ENCODE data around the gene TMEM218. TPM values are rescaled to one million over a fixed set of nuclear protein-coding genes. Genes with fewer than 3 reads are reported as not detected.

TMEM218 gene
- total and polyA plus RNA-seq, 2 of the 8 experiments (the other 6 are each of a cell fraction or from before 2014, with no cell fraction given), result 17.0 to 33.5 TPM

DNA sequence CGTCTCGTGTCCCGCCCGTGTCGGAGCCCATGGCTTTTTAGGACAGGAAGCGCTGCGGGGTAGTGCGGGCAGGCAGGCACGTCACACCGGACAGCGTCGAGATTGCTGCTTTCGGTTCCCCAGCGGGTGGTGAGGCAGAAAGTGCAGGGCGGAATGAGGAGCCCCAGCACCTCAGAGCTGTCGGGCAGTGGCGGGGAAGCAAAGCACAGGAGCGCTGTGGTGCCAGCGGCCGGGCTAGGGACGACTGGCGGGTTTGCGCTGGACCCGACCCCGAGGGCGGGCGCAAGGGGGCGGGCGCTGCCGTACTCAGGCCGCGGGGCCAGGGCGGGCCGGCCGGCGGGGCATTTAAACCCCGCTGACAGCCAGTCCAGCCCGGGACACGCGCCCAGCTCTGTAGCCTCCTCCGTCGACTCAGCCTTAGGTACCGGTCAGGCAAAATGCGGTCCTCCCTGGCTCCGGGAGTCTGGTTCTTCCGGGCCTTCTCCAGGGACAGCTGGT lies 48.4 kb downstream of the TMEM218 start, which contains the start of gene SLC37A2:
TSS of gene SLC37A2 (plus strand) at position 375 of the 498 bp plus-strand sequence. CDS start at position 438, 63 bp downstream.
- Histone ChIP-seq H4K91ac (replicated peaks; ENCODE audit: insufficient read length, low read length) (peak within 1 kb of the TSS; percentile 39), H2AFZ (ENCODE audit: low read length) (peak within 1 kb of the TSS; percentile 89), H3K56ac (replicated peaks; ENCODE audit: insufficient read length, low read depth, low read length) (peak within 1 kb of the TSS; percentile 9), H3K18ac (ENCODE audit: extremely low read depth, low read length) (peak within 1 kb of the TSS; percentile 43; the same call in 1 of the 2 replicates), H3K36me3 (ENCODE audit: control insufficient read depth in 2 of 4, insufficient read depth in 4 of 4, low read length in 3 of 4) (no peaks in the 10 kb centered on the region), H4K5ac (ENCODE audit: insufficient read length, low read depth, low read length) (no peak within 1 kb of the TSS), H2BK15ac (ENCODE audit: low read length) (no peak within 1 kb of the TSS), H4K20me1 (replicated peaks in 1 of 2; ENCODE audit: control insufficient read depth in 1 of 2, insufficient read depth in 2 of 2, low read length in 2 of 2) (no peaks in the 10 kb centered on the region), H3K4me2 (ENCODE audit: insufficient read depth in 1 of 2, low read depth in 2 of 2, low read length in 2 of 2) (peak within 1 kb of the TSS; percentile 70 to 91), H3K4me1 (replicated peaks in 1 of 4; ENCODE audit: control insufficient read depth in 3 of 4, insufficient read depth in 4 of 4, low read length in 3 of 4) (peaks cover 0 to 2% (median 0%) of the 10 kb centered on the region in 4 experiments; a peak in 2 of 7 replicates), H2BK5ac (ENCODE audit: low read depth, low read length) (no peak within 1 kb of the TSS; the same call in 1 of the 2 replicates), H3K27ac (ENCODE audit: low read depth, low read length) (no peak within 1 kb of the TSS), H3K4me3 (ENCODE audit: extremely low read depth in 1 of 4, insufficient read depth in 2 of 4, low read depth in 3 of 4, low read length in 4 of 4) (peak within 1 kb of the TSS; percentile 60 to 78 (median 75)), H2AK5ac (ENCODE audit: low read depth, low read length) (no peak within 1 kb of the TSS), H3K27me3 (replicated peaks in 1 of 4; ENCODE audit: control insufficient read depth in 3 of 4, extremely low read depth in 1 of 4, insufficient read depth in 3 of 4, low read length in 3 of 4) (peaks cover 1 to 29% (median 24%) of the 10 kb centered on the region in 4 experiments), H3K79me2 (ENCODE audit: control insufficient read depth in 1 of 2, insufficient read depth in 2 of 2, low read length in 2 of 2) (no peaks in the 10 kb centered on the region), H3K23ac (ENCODE audit: insufficient read length) (no peak within 1 kb of the TSS), H3K23me2 (ENCODE audit: low read depth, low read length) (peaks cover 11% of the 10 kb centered on the region), H3K9me3 (ENCODE audit: insufficient read depth in 2 of 2, low read depth in 1 of 2, low read length in 1 of 2) (no peaks in the 10 kb centered on the region), H3K79me1 (ENCODE audit: low read depth, low read length) (no peaks in the 10 kb centered on the region), H3K4ac (replicated peaks; ENCODE audit: insufficient read length, low read depth, low read length) (peak within 1 kb of the TSS; percentile 88), H2BK120ac (replicated peaks; ENCODE audit: low read depth, low read length) (no peak within 1 kb of the TSS), H2BK20ac (ENCODE audit: low read length) (no peak within 1 kb of the TSS), H3K14ac (ENCODE audit: insufficient read length) (no peak within 1 kb of the TSS), H2BK12ac (ENCODE audit: low read depth, low read length) (no peak within 1 kb of the TSS), H4K8ac (ENCODE audit: extremely low read depth, insufficient read depth, low read length) (peak within 1 kb of the TSS; percentile 57), H3K9ac (replicated peaks in 1 of 4; ENCODE audit: extremely low read depth in 1 of 4, low read depth in 3 of 4, low read length in 3 of 4) (peak within 1 kb of the TSS in 1 of 4 experiments; percentile 36; a peak in 2 of 7 replicates)
- POLR2A ChIA-PET (ENCODE audit: partially characterized antibody), result interaction anchor here (1.4 to 1.5 kb wide), 2 partner anchors 19 to 109 kb away, joined by 3 read pairs; partner anchors contain the start of gene CCDC15
- CTCF ChIA-PET (ENCODE audit: partially characterized antibody), result interaction anchor here (0.8 to 2.9 kb wide), 14 partner anchors 10 to 361 kb away, joined by 3 to 13 read pairs (median 3); partner anchors contain the start of gene HEPACAM
- WGBS, 2 experiments (ENCODE audit: extremely low coverage in 1 of 2, insufficient coverage in 1 of 2, insufficient read length in 1 of 2, insufficient replicate concordance in 2 of 2, low coverage in 1 of 2, low lambda C conversion rate in 2 of 2, missing lambda C conversion rate in 1 of 2), result 4% methylated on average over 22 of the region's 46 CpGs; no CpG with 5 or more reads in 1 of the 2 experiments
- FAIRE-seq (no peak), DNase-seq (ENCODE audit: low read depth in 1 of 2, low spot score in 2 of 2) (no peak)
- TF ChIP-seq FOSL1 (IDR thresholded peaks at IDR 0.05; ENCODE audit: insufficient read depth, low read depth, low read length) (no peak), RNF2 (IDR thresholded peaks at IDR 0.05; ENCODE audit: borderline replicate concordance, low read depth, low read length, missing control alignments, poor library complexity, severe bottlenecking) (no peak), ZNF274 (IDR thresholded peaks at IDR 0.05; ENCODE audit: borderline replicate concordance, extremely low read depth, low read length) (no peak), RXRA (IDR thresholded peaks at IDR 0.05; ENCODE audit: insufficient read depth, low read depth, low read length) (no peak), SP4 (IDR thresholded peaks at IDR 0.05; ENCODE audit: low read length) (no peak), SP1 (IDR thresholded peaks at IDR 0.05; ENCODE audit: low read depth, low read length) (no peak), BRCA1 (IDR thresholded peaks at IDR 0.05; ENCODE audit: low read depth, low read length) (no peak), TAF1 (IDR thresholded peaks at IDR 0.05; ENCODE audit: low read depth, low read length) (peak; percentile 62), RBBP5 (IDR thresholded peaks at IDR 0.05; ENCODE audit: borderline replicate concordance, low read depth, low read length) (no peak), SRF (IDR thresholded peaks at IDR 0.05; ENCODE audit: low read depth, low read length) (no peak), CREB1 (IDR thresholded peaks at IDR 0.05) (peak; percentile 62), BACH1 (IDR thresholded peaks at IDR 0.05; ENCODE audit: low read length) (no peak), EGR1 (IDR thresholded peaks at IDR 0.05; ENCODE audit: borderline replicate concordance, low read depth, low read length) (no peak), CBX5 (IDR thresholded peaks at IDR 0.05; ENCODE audit: low read depth, low read length) (no peak)
